GM18951 (cell line): ENCODE results near the gene TMC3.
A peak's percentile ranks its signal among the peaks of the same experiment; 100 is the strongest.

Source experiments
- POLR2A ChIP-seq: IDR thresholded peaks from 4 replicates; pipeline ENCODE4 v1.6.1; 2011; ENCODE audit warnings: mild to moderate bottlenecking; ENCODE audit not compliant: insufficient read length, insufficient read depth; ENCODE audit errors: extremely low read depth
- in situ Hi-C: fragments of 300-500 bp; cut with MboI; formaldehyde crosslinking; loops from one replicate; pipeline ENCODE4 v1.12.0; 2022; ENCODE audit warnings: low sequenced_read_pairs, mixed read lengths, inconsistent platforms; ENCODE audit not compliant: unreplicated experiment

The TMC3 gene

GRCh38 chr15:81313686-81314085 lies 60.3 kb downstream of the TMC3 start:
- in situ Hi-C loops, result no loop called here

GRCh38 chr15:81312790-81313543 lies 61.0 kb downstream of the TMC3 start:
- no peak for TF ChIP-seq POLR2A
- in situ Hi-C loops, result no loop called here

More at GRCh38 chr15:81313686-81314085, 60.3 kb downstream of the TMC3 start:
- TF ChIP-seq POLR2A, result no peak

DNA sequence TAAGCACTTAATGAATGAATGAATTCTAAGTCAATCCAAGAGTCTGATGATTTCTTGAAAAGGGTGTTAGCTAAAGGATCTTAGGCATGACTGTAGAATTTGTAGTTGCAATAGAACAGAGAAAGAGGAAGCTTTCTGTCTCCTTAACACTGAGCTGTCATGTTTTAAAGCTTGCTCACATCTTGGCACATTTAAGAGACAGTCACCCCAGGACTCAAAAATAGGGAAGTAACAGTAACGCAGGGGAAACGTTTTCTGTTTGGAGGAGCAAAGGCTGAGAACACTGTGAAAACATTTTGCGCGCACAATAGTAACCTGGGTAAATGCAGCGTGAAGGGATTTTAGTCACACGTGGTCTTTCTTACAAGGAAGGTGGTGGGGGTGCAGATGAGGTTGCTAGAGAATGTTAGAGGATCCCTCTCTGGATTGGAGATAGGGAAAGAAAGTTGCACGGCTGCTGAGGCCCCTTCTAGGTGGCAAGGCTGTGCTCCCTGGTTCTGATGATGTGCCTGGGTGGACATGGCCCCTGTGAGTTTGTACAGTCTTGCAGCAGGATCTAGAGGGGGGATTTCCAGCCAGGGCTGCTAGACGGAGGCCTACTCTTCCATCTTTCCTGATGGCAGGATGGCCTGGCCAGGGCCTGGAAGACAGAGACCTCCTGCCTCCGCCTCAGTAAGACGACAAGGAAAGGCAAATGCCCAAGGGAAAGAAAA lies 62.1 kb downstream of the TMC3 start:
- TF ChIP-seq POLR2A, result no peak
- in situ Hi-C loops, result no loop called here

DNA sequence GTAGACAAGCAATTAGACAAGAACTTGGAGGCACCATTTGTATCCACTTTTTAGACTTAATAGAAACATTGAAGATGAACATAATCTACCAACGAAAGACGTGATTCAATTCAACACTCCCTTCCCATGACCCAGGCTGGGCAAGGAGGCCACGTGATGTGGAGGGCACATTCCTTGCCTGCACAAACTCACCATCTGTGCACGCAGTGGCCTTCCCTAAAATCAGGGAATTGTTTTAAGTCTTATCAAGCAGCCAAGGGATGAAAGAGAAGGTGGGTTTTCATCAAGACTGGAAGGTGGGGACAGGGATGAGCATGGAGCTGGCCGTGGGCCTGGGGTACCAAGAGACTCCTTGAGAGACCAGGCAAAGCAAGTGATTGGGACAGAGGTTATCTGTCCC lies 63.5 kb downstream of the TMC3 start:
- in situ Hi-C loops, result no loop called here

DNA sequence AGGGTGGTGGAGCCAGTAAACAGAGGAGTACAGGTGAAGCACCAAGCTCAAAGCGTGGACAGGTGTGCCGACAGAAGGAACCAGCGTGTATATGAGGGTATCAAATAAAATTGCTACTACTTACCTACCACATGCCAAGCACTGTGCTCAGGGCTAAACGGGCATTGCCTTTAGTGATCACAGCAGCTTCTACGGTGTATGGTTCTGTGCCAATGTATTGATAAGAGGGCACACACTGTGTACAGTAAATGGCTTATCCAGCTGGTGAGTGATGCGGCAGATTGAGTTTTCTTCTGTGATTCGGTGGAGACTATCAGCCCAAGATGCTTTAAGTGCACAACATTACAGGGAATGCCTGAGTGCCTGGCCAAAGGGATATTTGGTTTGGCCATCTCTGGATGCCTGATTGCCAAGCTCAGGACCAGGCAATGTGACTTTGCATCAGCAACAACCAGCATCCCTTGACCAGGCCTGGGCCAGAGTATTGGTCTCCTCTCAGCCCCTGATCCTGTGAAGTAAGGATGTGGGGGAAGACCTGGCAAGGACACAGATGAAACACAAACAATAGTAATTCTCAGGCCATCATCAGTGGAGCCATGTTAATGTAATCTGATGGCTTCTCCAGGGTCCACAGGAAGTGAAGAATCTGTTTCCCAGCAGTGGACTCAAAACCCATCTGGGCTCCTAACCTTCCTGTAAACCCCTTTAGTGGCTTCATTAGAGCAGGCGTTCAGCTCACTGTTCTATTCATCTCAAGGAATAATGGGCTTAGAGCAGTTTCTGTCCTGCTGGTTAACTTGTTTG lies 64.2 kb downstream of the TMC3 start:
- TF ChIP-seq POLR2A, result no peak
- in situ Hi-C loops, result no loop called here

More for the DNA sequence above, 63.5 kb downstream of the TMC3 start:
- TF ChIP-seq POLR2A, result no peak

DNA sequence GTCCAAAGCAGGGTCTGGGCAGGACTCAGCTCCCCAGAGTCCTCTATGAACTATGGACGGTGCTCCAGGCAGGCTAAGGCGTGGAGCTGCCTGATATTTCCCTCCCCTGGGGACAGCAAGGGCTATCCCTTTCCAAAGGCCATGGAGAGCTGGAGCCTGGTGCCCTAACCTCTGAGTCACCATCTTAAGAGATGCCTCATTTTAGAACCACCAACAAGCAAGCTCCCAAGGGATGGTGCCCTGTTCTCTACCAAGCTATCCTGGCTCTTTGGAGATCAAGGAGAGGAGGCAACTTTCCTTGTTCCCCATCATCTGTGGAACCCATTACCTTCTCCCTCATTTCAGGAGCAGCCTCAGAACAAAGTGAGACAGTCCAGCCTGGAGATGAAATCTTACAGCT lies 65.8 kb downstream of the TMC3 start:
- in situ Hi-C loops, result no loop called here
- no peak for TF ChIP-seq POLR2A

GRCh38 chr15:81304226-81304625 lies 69.8 kb downstream of the TMC3 start:
- no peak for TF ChIP-seq POLR2A
- in situ Hi-C loops, result no loop called here

- in situ Hi-C loops, result no loop called here
- no peak for TF ChIP-seq POLR2A
Measured at GRCh38 chr15:81303244-81304225, 70.5 kb downstream of the TMC3 start.

DNA sequence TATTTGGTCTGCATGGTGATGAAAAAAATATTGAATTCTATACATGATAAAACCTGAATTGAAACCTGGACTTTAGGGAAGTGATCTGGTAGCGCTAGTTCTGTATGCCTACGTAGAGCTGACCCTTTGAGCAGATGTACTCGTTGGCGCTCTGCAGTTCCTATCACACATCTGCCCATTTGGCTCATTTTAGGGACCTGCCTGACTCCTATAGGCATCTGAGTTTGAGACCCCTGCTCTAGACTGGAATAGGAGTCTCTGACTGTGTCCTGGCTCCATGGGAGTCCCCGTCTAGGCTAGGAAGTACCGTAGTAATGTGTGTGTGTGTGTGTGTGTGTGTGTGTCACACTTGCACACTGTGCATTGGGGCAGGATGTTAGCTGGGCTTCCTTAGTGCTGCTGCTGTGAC lies 71.3 kb downstream of the TMC3 start:
- TF ChIP-seq POLR2A, result no peak
- in situ Hi-C loops, result no loop called here

- peak; percentile 45 for TF ChIP-seq POLR2A
- in situ Hi-C loops, result no loop called here
Measured at GRCh38 chr15:81301815-81302399, 72.1 kb downstream of the TMC3 start.

- in situ Hi-C loops, result no loop called here
- no peak for TF ChIP-seq POLR2A
Measured at GRCh38 chr15:81301385-81301784, 72.6 kb downstream of the TMC3 start.
